ENCODE measurements around the gene RAD51. TPM values are rescaled to one million over a fixed set of nuclear protein-coding genes. Genes with fewer than 3 reads are reported as not detected.
"Not testable (repeated sequence)": the region's sequence is repeated elsewhere in the genome, so short reads cannot be mapped to it uniquely, and the experiment has no call there.

The RAD51 gene
- total RNA-seq, 1 donor from 2014 or later = 9.3 TPM

DNA sequence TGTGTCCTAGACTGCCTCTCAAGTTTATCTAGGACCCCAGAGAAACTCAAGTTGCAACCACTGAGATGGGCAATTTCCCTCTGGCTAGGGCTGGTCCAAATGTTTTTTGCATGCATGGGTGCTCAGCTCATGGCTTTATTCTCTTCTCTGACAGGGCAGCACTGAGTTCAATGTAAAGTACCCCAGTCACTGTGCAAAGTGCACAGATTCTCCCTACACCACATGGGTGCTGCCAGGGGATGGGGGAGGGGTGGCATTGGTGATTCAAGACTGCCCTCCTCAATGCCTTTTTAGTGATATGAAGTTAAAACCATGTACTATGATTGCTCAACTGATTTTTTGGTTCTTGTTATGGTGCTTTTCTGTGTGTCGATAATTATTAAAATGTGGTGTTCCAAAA is 14.8 kb upstream of the RAD51 start:
- Mint-ChIP-seq H3K4me3 (no peak overlapping the region), H3K36me3 (no peaks in the 10 kb centered on the region), H3K4me1 (no peaks in the 10 kb centered on the region), H3K27me3 (ENCODE audit: low read depth) (no peaks in the 10 kb centered on the region), H3K9me3 (peaks cover 4% of the 10 kb centered on the region), H3K27ac (no peak overlapping the region)
- no peak for DNase-seq (ENCODE audit: low spot score in 2 of 2, unreplicated experiment in 2 of 2)
- TF ChIP-seq, protein P1, sequence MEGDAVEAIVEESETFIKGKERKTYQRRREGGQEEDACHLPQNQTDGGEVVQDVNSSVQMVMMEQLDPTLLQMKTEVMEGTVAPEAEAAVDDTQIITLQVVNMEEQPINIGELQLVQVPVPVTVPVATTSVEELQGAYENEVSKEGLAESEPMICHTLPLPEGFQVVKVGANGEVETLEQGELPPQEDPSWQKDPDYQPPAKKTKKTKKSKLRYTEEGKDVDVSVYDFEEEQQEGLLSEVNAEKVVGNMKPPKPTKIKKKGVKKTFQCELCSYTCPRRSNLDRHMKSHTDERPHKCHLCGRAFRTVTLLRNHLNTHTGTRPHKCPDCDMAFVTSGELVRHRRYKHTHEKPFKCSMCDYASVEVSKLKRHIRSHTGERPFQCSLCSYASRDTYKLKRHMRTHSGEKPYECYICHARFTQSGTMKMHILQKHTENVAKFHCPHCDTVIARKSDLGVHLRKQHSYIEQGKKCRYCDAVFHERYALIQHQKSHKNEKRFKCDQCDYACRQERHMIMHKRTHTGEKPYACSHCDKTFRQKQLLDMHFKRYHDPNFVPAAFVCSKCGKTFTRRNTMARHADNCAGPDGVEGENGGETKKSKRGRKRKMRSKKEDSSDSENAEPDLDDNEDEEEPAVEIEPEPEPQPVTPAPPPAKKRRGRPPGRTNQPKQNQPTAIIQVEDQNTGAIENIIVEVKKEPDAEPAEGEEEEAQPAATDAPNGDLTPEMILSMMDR (IDR thresholded peaks at IDR 0.05; ENCODE audit: unreplicated experiment) = no peak

DNA sequence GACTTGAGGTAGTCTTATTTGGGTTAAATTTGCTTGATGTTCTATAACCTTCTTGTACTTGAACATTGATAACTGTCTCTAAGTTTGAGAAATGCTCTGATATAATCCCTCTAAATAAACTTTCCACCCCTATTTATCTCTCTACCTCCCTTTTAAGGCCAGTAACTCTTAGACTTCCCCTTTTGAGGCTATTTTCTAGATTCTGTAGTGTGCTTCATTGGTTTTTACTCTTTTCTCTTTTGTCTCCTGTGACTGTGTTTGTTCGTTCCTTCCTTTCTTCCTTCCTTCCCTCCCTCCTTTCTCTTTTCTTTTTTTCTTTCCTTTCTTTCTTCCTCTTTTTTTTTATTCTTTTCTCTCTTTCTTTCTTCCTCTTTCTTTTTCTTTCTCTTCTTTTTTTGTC is 14.0 kb upstream of the RAD51 start:
- not testable (repeated sequence) for DNase-seq (ENCODE audit: low spot score in 2 of 2, unreplicated experiment in 2 of 2); H3K36me3 Mint-ChIP-seq; H3K4me1 Mint-ChIP-seq; H3K27ac Mint-ChIP-seq; H3K9me3 Mint-ChIP-seq; H3K27me3 Mint-ChIP-seq (ENCODE audit: low read depth); H3K4me3 Mint-ChIP-seq

DNA sequence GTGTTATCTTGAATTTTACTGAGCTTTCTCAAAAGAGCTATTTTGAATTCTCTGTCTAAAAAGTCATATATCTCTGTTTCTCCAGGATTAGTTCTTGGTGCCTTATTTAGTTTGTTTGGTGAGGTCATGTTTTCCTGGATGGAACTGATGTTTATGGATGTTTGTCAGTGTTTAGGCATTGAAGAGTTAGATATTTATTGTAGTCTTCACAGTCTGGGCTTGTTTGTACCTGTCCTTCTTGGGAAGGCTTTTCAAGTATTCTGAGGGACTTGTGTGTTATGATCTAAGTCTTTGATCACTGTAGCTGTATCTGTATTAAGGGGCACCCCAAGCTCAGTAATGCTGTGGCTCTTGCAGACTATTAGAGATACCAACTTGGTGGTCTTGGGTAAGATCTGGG is 10.6 kb upstream of the RAD51 start:
- no peak for DNase-seq (ENCODE audit: low spot score in 2 of 2, unreplicated experiment in 2 of 2)
- no peak overlapping the region for H3K27ac Mint-ChIP-seq
- no peak overlapping the region for H3K4me3 Mint-ChIP-seq
- H3K9me3 Mint-ChIP-seq = peaks cover 4% of the 10 kb centered on the region
- TF ChIP-seq, protein P1 (IDR thresholded peaks at IDR 0.05; ENCODE audit: unreplicated experiment) = no peak
- no peaks in the 10 kb centered on the region for H3K4me1 Mint-ChIP-seq
- H3K27me3 Mint-ChIP-seq (ENCODE audit: low read depth) = no peaks in the 10 kb centered on the region
- peaks cover 3% of the 10 kb centered on the region for H3K36me3 Mint-ChIP-seq

DNA sequence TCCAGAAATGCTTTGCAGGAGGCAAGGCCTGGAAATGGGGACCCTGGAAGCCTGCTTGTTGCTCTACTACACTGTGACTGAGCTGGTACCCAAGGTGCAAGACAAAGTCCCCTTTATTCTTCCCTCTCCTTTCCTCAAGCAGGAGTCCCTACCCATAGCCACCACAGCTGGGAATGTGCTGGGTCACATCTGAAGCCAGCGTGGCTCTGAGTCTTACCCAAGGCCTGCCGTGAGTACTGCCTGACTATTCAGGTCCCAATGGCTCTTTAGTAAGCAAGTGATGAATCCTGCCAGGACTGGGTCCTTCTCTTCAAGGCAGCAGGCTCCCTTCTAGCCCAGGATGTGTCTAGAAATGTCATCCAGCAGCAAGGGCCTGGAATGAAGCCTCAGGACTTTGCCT is 9.6 kb upstream of the RAD51 start:
- Mint-ChIP-seq H3K4me1 (no peaks in the 10 kb centered on the region), H3K27ac (no peak overlapping the region), H3K36me3 (peaks cover 3% of the 10 kb centered on the region), H3K4me3 (no peak overlapping the region), H3K9me3 (peaks cover 4% of the 10 kb centered on the region), H3K27me3 (ENCODE audit: low read depth) (no peaks in the 10 kb centered on the region)
- no peak for DNase-seq (ENCODE audit: low spot score in 2 of 2, unreplicated experiment in 2 of 2)
- TF ChIP-seq, protein P1 (IDR thresholded peaks at IDR 0.05; ENCODE audit: unreplicated experiment) = no peak

DNA sequence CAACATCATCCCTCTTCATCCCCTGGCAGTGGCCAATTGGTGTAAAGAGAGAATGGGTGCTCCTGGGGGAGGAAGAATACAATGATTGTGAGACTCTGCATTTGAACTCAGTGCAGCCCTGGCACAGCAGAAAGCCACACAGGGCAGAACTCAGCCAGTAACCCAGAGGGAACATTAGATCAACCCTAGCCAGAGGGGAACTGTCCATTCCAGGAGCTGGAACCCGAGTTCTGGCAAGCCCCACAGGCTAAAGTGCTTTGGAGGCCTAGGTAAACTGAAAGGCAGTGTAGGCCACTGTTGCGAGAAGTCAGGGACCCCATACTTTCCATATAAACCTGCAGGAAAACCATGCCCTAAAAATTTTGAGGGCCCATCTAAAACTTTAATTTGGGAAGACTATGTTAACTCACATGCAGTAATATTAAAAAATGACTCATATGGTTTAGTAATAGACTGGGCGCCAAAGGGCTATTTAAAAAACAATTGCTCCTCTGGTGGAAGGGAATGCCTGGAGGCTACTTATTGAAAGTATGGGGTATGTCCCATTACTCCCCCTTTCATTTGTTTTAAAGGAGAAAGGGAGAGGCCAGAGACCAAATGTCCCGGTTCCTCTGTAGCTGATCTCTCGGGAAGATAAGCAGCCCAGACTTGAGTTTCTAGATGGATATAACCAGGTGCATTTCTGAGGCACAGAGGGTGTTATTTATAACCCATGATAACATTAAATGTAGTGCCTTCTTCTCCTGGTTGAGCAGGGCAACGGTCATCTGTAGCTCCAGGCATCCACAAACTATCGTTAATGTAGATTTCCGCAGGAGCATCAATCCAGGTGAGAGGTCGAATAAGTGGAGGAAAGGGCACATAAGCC is 5.8 kb upstream of the RAD51 start:
- Mint-ChIP-seq H3K4me3 (no peak overlapping the region), H3K27me3 (ENCODE audit: low read depth) (no peaks in the 10 kb centered on the region), H3K36me3 (peaks cover 3% of the 10 kb centered on the region), H3K4me1 (peaks cover 5% of the 10 kb centered on the region), H3K27ac (no peak overlapping the region), H3K9me3 (peaks cover 4% of the 10 kb centered on the region)
- TF ChIP-seq, protein P1 (IDR thresholded peaks at IDR 0.05; ENCODE audit: unreplicated experiment) = no peak
- no peak for DNase-seq (ENCODE audit: low spot score in 2 of 2, unreplicated experiment in 2 of 2)

DNA sequence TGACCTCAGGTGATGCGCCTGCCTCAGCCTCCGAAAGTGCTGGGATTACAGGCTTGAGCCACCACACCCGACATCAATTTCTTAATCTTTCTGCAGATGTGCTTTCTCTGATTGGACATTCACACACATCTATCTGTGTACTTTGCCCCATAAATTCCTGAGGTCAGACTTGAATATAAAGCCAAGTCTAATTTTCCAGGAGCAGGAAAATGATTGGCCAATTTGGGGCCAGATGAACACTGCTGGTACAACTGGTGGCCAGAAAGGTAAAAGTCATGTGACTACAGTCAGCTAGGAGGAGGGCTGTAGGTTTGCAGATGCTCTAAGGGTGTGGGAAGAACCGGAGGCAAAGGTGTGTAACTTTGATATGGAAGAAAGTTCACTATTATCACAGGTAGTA is 3.2 kb upstream of the RAD51 start:
- no peaks in the 10 kb centered on the region for H3K9me3 Mint-ChIP-seq
- TF ChIP-seq, protein P1 (IDR thresholded peaks at IDR 0.05; ENCODE audit: unreplicated experiment) = no peak
- H3K27me3 Mint-ChIP-seq (ENCODE audit: low read depth) = no peaks in the 10 kb centered on the region
- peaks cover 13% of the 10 kb centered on the region for H3K4me1 Mint-ChIP-seq
- H3K36me3 Mint-ChIP-seq = no peaks in the 10 kb centered on the region
- DNase-seq (ENCODE audit: low spot score in 2 of 2, unreplicated experiment in 2 of 2) = no peak
- H3K4me3 Mint-ChIP-seq = no peak overlapping the region
- no peak overlapping the region for H3K27ac Mint-ChIP-seq
